Caco-2 (cell line): ENCODE data around the gene PALLD. TPM values are rescaled to one million over a fixed set of nuclear protein-coding genes. Genes with fewer than 3 reads are reported as not detected.

Experiments
- BruUV-seq: library from RNA; stranded (reverse); fragments of 400-500 nt; replicated peaks from 2 replicates; lab custom pipeline; 2021; lab: Mats Ljungman, UMichigan
- CTCF ChIA-PET: fragments of 300-600 bp; sonication (Branson Sonifier 250); formaldehyde crosslinking; loops from one replicate; lab custom pipeline; 2022; ENCODE audit warnings: antibody characterized with exemption; lab: Charles Lee
- POLR2A ChIA-PET: fragments of 300-600 bp; sonication (Branson Sonifier 250); formaldehyde crosslinking; loops from one replicate; lab custom pipeline; 2022; ENCODE audit warnings: antibody characterized with exemption; lab: Charles Lee
- DNase-seq, 2 experiments: peaks; one replicate each; pipeline versions ENCODE4 v3.0.0 to v3.0.0-alpha.2; 2020 to 2022
- H3K27me3 ChIP-seq: replicated peaks from 2 replicates; pipeline ENCODE4 v1.6.0; 2011; ENCODE audit warnings: low read length; ENCODE audit not compliant: control insufficient read depth, insufficient read depth
- H3K36me3 ChIP-seq: 2 replicates; pipeline ENCODE4 v1.5.1; 2011; ENCODE audit warnings: low read length; ENCODE audit not compliant: control insufficient read depth, insufficient read depth
- H3K4me1 ChIP-seq: fragments of 250-450 bp; sonication (Bioruptor Pico); 2 replicates; pipeline ENCODE4 v1.5.1; 2020; ENCODE audit warnings: mild to moderate bottlenecking
- H3K4me3 ChIP-seq: 2 replicates; pipeline ENCODE4 v1.5.1; 2011; ENCODE audit warnings: low read depth, mild to moderate bottlenecking, control low read depth, low read length
- H3K9me3 ChIP-seq: fragments of 250-450 bp; sonication (Bioruptor Pico); 2 replicates; pipeline ENCODE4 v1.5.1; 2020; ENCODE audit warnings: mild to moderate bottlenecking, moderate library complexity
- H3K27ac Mint-ChIP-seq: one replicate; pipeline ENCODE4 v1.8.0; 2022; ENCODE audit warnings: mixed read lengths; ENCODE audit not compliant: unreplicated experiment
- H3K27me3 Mint-ChIP-seq: one replicate; pipeline ENCODE4 v1.8.0; 2022; ENCODE audit warnings: mixed read lengths; ENCODE audit not compliant: insufficient read depth, unreplicated experiment
- H3K36me3 Mint-ChIP-seq: one replicate; pipeline ENCODE4 v1.8.0; 2022; ENCODE audit warnings: mild to moderate bottlenecking, mixed read lengths; ENCODE audit not compliant: insufficient read depth, unreplicated experiment
- H3K4me1 Mint-ChIP-seq: one replicate; pipeline ENCODE4 v1.8.0; 2022; ENCODE audit warnings: low read depth, mixed read lengths; ENCODE audit not compliant: unreplicated experiment
- H3K4me3 Mint-ChIP-seq: one replicate; pipeline ENCODE4 v1.8.0; 2022; ENCODE audit warnings: mild to moderate bottlenecking, moderate library complexity, mixed read lengths; ENCODE audit not compliant: unreplicated experiment
- H3K9me3 Mint-ChIP-seq: one replicate; pipeline ENCODE4 v1.8.0; 2022; ENCODE audit warnings: mixed read lengths; ENCODE audit not compliant: unreplicated experiment
- intact Hi-C: fragments of 100-400 bp; cut with micrococcal nuclease; formaldehyde crosslinking; loops from one replicate; pipeline ENCODE4 v1.10.0; 2022; ENCODE audit not compliant: unreplicated experiment
- total RNA-seq: library from RNA; stranded (reverse); gene quantifications from 2 replicates; pipeline ENCODE4 v1.2.3, GENCODE V29; 2022
- TF ChIP-seq, protein P1 (sequence below), 2 experiments: fragments of 200-600 bp in 1 of 2; IDR thresholded peaks; 1 replicate in 1 of 2; 2 replicates in 1 of 2; pipeline versions ENCODE4 v1.5.1 to v1.8.0; 2011 to 2022; ENCODE audit warnings: antibody characterized with exemption in 1 of 2, control low read depth in 1 of 2, inconsistent platforms in 1 of 2, low read depth in 1 of 2, low read length in 1 of 2, mild to moderate bottlenecking in 1 of 2, moderate library complexity in 1 of 2; ENCODE audit not compliant: insufficient read depth in 1 of 2, severe bottlenecking in 1 of 2, unreplicated experiment in 1 of 2

PALLD gene
- total RNA-seq, 1 experiment from 2014 or later = 12.3 TPM

DNA sequence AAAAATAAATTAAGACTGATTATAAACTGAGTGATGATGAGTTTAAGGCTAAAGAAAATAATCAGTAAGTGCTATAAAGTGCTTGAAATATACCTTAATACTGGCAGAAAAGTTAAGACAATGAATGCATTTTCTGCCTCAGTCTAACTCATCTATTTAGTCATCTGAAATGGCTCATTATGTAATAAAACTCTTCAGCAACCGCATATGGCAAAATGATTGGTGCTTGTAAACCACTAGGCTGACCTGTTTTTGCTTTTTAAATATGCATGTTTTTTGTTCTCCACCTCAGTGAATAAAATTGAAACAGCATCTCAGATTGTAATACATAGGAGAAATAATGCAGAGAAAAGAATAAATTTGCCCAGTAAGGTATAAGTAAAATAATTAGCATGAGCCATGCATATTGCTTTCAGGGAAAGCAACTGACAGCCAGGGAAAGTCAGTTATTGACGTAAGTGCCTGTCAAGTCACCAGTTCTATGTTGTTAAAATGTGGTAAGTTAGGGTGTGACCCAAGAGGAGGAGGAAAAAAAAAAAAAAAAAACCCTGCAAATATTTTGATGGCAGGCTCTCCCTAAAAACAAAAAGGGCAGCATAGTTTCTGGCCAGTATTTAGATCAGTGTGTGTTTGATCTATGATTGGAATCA, 167.5 kb downstream of the PALLD start:
- Mint-ChIP-seq H3K4me1 (no peaks in the 10 kb centered on the region), H3K36me3 (no peaks in the 10 kb centered on the region), H3K27me3 (peaks cover 7% of the 10 kb centered on the region), H3K27ac (no peak overlapping the region), H3K9me3 (no peaks in the 10 kb centered on the region), H3K4me3 (no peak overlapping the region)
- intact Hi-C loops = no loop called here
- DNase-seq = no peak
- TF ChIP-seq, protein P1, sequence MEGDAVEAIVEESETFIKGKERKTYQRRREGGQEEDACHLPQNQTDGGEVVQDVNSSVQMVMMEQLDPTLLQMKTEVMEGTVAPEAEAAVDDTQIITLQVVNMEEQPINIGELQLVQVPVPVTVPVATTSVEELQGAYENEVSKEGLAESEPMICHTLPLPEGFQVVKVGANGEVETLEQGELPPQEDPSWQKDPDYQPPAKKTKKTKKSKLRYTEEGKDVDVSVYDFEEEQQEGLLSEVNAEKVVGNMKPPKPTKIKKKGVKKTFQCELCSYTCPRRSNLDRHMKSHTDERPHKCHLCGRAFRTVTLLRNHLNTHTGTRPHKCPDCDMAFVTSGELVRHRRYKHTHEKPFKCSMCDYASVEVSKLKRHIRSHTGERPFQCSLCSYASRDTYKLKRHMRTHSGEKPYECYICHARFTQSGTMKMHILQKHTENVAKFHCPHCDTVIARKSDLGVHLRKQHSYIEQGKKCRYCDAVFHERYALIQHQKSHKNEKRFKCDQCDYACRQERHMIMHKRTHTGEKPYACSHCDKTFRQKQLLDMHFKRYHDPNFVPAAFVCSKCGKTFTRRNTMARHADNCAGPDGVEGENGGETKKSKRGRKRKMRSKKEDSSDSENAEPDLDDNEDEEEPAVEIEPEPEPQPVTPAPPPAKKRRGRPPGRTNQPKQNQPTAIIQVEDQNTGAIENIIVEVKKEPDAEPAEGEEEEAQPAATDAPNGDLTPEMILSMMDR (IDR thresholded peaks at IDR 0.05; ENCODE audit: insufficient read depth in 1 of 2, low read depth in 1 of 2, low read length in 1 of 2, severe bottlenecking in 1 of 2, unreplicated experiment in 1 of 2) = no peak
- no TSS peak for BruUV-seq
- H3K4me1 ChIP-seq = no peaks in the 10 kb centered on the region
- H3K27me3 ChIP-seq = no peaks in the 10 kb centered on the region
- ChIA-PET POLR2A (no interaction called here), CTCF (no interaction called here)
- H3K36me3 ChIP-seq = no peaks in the 10 kb centered on the region
- no peaks in the 10 kb centered on the region for H3K9me3 ChIP-seq
- no peak overlapping the region for H3K4me3 ChIP-seq

DNA sequence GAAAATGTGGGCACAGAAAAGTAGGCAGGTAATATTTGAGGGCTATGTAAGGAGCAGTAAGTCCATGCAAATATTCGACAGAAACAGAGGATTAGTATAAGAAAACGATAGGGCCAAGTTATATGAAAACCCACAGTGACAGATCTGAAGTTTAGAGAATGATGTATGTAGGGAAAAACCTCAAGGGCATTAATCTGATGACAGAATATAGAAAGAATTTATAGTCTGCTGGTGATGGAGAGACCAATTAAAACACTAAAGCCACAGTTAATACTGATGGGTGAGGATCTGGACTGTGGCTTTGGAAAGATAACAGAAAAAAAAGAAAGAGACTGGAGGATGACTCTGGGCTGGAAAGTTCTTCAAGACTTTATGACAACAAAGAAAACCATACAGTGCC, 169.7 kb downstream of the PALLD start:
- intact Hi-C loops = no loop called here
- no TSS peak for BruUV-seq
- TF ChIP-seq, protein P1 (IDR thresholded peaks at IDR 0.05; ENCODE audit: insufficient read depth in 1 of 2, low read depth in 1 of 2, low read length in 1 of 2, severe bottlenecking in 1 of 2, unreplicated experiment in 1 of 2) = no peak
- H3K27me3 Mint-ChIP-seq = peaks cover 7% of the 10 kb centered on the region
- Histone ChIP-seq H3K36me3 (no peaks in the 10 kb centered on the region), H3K4me1 (no peaks in the 10 kb centered on the region), H3K4me3 (no peak overlapping the region), H3K9me3 (no peaks in the 10 kb centered on the region), H3K27me3 (no peaks in the 10 kb centered on the region)
- ChIA-PET POLR2A (no interaction called here), CTCF (no interaction called here)
- no peaks in the 10 kb centered on the region for H3K36me3 Mint-ChIP-seq
- no peak overlapping the region for H3K27ac Mint-ChIP-seq
- DNase-seq = no peak
- no peaks in the 10 kb centered on the region for H3K4me1 Mint-ChIP-seq
- H3K4me3 Mint-ChIP-seq = no peak overlapping the region
- H3K9me3 Mint-ChIP-seq = no peaks in the 10 kb centered on the region

DNA sequence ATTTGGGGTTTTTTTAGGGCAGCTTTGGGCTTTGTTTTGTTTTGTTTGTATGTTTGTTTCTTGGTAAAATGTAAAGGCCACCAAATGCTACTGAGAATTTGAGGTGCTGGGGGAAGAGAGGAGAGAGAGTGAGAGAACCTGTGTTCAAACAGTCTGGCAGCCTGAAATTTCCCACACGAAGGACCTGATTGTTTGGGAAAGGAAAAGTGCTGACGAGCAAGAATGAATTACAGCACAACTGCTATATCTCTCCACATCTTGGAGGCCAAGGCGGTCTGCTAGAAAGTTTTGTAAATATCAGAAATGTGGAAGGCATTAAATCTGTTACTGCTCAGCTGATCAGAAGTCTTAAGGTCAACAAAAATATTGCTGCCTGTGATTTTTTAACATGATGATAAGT, 170.5 kb downstream of the PALLD start:
- Mint-ChIP-seq H3K4me3 (no peak overlapping the region), H3K4me1 (no peaks in the 10 kb centered on the region), H3K9me3 (no peaks in the 10 kb centered on the region), H3K36me3 (no peaks in the 10 kb centered on the region), H3K27me3 (peaks cover 7% of the 10 kb centered on the region), H3K27ac (no peak overlapping the region)
- POLR2A ChIA-PET = no interaction called here
- H3K36me3 ChIP-seq = no peaks in the 10 kb centered on the region
- intact Hi-C loops = no loop called here
- TF ChIP-seq, protein P1 (IDR thresholded peaks at IDR 0.05; ENCODE audit: insufficient read depth in 1 of 2, low read depth in 1 of 2, low read length in 1 of 2, severe bottlenecking in 1 of 2, unreplicated experiment in 1 of 2) = no peak
- DNase-seq = no peak
- H3K27me3 ChIP-seq = no peaks in the 10 kb centered on the region
- no peaks in the 10 kb centered on the region for H3K4me1 ChIP-seq
- CTCF ChIA-PET = no interaction called here
- no peaks in the 10 kb centered on the region for H3K9me3 ChIP-seq
- no peak overlapping the region for H3K4me3 ChIP-seq
- BruUV-seq = no TSS peak
